Astrocyte of the cerebellum (primary cell): Measurements from ENCODE around the gene ZNF630.
"Not testable (repeated sequence)": the region's sequence is repeated elsewhere in the genome, so short reads cannot be mapped to it uniquely, and the experiment has no call there.

Experiments
- DNase-seq: peaks from one replicate; pipeline ENCODE4 v3.0.0-alpha.2; 2011; ENCODE audit warnings: low read depth
- H3K4me3 ChIP-seq: 2 replicates; pipeline ENCODE4 v1.5.1; 2011; ENCODE audit warnings: mild to moderate bottlenecking, low read depth, low read length, moderate library complexity
- in situ Hi-C: cut with HindIII; loops from 2 replicates; pipeline ENCODE4 v1.10.0; 2017; ENCODE audit warnings: low sequenced_read_pairs

The ZNF630 gene

DNA sequence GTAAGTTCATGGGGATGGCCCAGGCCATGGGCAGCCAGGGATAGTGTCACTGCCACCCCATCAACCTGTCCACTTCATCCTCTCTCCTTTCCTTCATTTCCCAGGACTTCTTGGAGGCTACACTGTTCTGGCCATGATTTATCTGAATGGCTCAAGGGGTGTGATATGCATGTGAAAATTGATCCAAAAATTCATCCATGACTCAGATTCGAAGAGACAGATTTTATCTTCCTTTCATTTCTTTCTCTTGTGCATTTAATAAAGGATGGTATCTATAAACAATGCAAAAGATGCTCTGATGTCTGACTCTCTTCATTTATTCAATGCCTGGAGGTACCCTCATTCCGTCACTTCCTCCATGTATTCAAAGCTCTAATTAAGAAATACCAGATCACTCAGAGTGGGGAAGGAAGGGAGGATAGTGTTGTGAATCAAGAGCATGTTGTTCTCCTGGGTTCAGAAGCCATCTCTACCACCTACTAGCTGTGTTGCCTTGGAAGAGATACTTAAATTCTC is 61.9 kb downstream of the ZNF630 start:
- in situ Hi-C loops, H3K4me3 ChIP-seq, DNase-seq: not testable (repeated sequence)
